Adrenal gland (tissue), 12 donors: Measurements from ENCODE around the gene NEGR1. TPM values are rescaled to one million over a fixed set of nuclear protein-coding genes. Genes with fewer than 3 reads are reported as not detected.
"Not testable (repeated sequence)": the region's sequence is repeated elsewhere in the genome, so short reads cannot be mapped to it uniquely, and the experiment has no call there.

Experiments
- DNase-seq, 7 donors: peaks; one replicate each; pipeline ENCODE4 v3.0.0-alpha.2; 2019 to 2020
- H3K27ac ChIP-seq, 5 donors: fragments of 200-600 bp; sonication (generic) in 4 of 5; 1 replicate in 3 of 5; 2 replicates in 2 of 5; pipeline versions ENCODE4 v1.5.1 to v1.8.0; 2016 to 2020; ENCODE audit warnings: mild to moderate bottlenecking in 1 of 5
- H3K27me3 ChIP-seq: fragments of 200-600 bp; 2 replicates; pipeline ENCODE4 v1.8.0; 2021
- H3K36me3 ChIP-seq, 2 donors: fragments of 200-600 bp; replicated peaks in 1 of 2; 1 replicate in 1 of 2; 2 replicates in 1 of 2; pipeline versions ENCODE4 v1.5.1 to v1.8.0; 2018 to 2022
- H3K4me1 ChIP-seq, 2 donors: fragments of 200-600 bp; replicated peaks in 1 of 2; 1 replicate in 1 of 2; 2 replicates in 1 of 2; pipeline versions ENCODE4 v1.5.1 to v1.8.0; 2018 to 2021
- H3K4me3 ChIP-seq, 4 donors: fragments of 200-600 bp; sonication (generic) in 3 of 4; one replicate each; pipeline ENCODE4 v1.5.1; 2016 to 2018
- H3K9me3 ChIP-seq, 3 donors: fragments of 200-600 bp; sonication (generic) in 1 of 3; replicated peaks in 1 of 3; 1 replicate in 2 of 3; 2 replicates in 1 of 3; pipeline versions ENCODE4 v1.5.1 to v1.8.0; 2016 to 2021
- CTCF ChIP-seq, 6 experiments: fragments of 450-650 bp in 4 of 6; fragments of 200-600 bp in 2 of 6; sonication (generic) in 1 of 6; IDR thresholded peaks; 1 replicate in 5 of 6; 2 replicates in 1 of 6; pipeline versions ENCODE4 v1.5.1 to v1.8.0; 2016 to 2021; ENCODE audit warnings: antibody characterized with exemption in 6 of 6, mild to moderate bottlenecking in 2 of 6, moderate library complexity in 1 of 6
- POLR2A ChIP-seq, 2 donors: fragments of 450-650 bp; IDR thresholded peaks; one replicate each; pipeline ENCODE4 v1.6.1; 2017; ENCODE audit warnings: antibody characterized with exemption in 2 of 2, mild to moderate bottlenecking in 2 of 2, moderate library complexity in 1 of 2
- WGBS, 4 donors: extraction: QIAGEN DNeasy Blood & Tissue Kit in 2 of 4; methylation state at CpG; one replicate each; pipeline versions ENCODE4 v1.1.5 to v1.1.7; 2013 to 2017; 5-methylcytosine and 5-hydroxymethylcytosine counted together
- intact Hi-C, 2 donors: fragments of 100-400 bp; cut with DNase I; formaldehyde crosslinking; loops; one replicate each; pipeline versions ENCODE4 v1.14.1 to v1.15.0; 2022 to 2023
- polyA plus RNA-seq, 3 donors: library from polyadenylated mRNA; stranded (reverse); fragments of 200-250 nt in 2 of 3; fragments of 350-450 nt in 1 of 3; fragmentation: Illumina TruSeq in 1 of 3; extraction: RNeasy Lipid Tissue Mini Kit (QIAGEN cat#74804) in 1 of 3; gene quantifications; one replicate each; pipeline ENCODE4 v1.2.3, GENCODE V29; 2013 to 2014
- total RNA-seq, 9 donors: library from RNA; depleted of rRNA in 4 of 9; stranded (reverse); fragments of >200 nt in 4 of 9; fragments of 120-200 nt in 1 of 9; fragmentation: NEBNext Ultra II Directional in 1 of 9; extraction: Animal tissue kit (Norgen Biotek cat#: 25700) in 1 of 9; gene quantifications; one replicate each; pipeline versions ENCODE4 v1.1.0 to v1.2.4, GENCODE V29; 2013 to 2023
- donor health status: healthy with polysubstance abuse.
- donor health status: Bipolar disorder and iron deficiency.
- donor health status: DM: yes; HTN: yes; CAD: no.
- donor health status: DM: no; HTN: no; CAD: no.
- donor health status: DM: no; HTN: no; CAD: no.
- donor health status: DM: yes; HTN: yes; CAD: no.

Gene NEGR1
- total and polyA plus RNA-seq, 12 donors, result 1.1 to 7.4 (median 4.0) TPM

GRCh38 chr1:72253132-72253531 lies 29.2 kb downstream of the NEGR1 start:
- Histone ChIP-seq H3K9me3 (no peaks in the 10 kb centered on the region), H3K36me3 (no peaks in the 10 kb centered on the region), H3K27me3 (no peaks in the 10 kb centered on the region), H3K27ac (no peak overlapping the region), H3K4me3 (no peak overlapping the region), H3K4me1 (no peaks in the 10 kb centered on the region)
- no peak for DNase-seq
- intact Hi-C loops, result no loop called here
- TF ChIP-seq POLR2A (IDR thresholded peaks at IDR 0.05) (no peak), CTCF (IDR thresholded peaks at IDR 0.05) (no peak)

- TF ChIP-seq CTCF (IDR thresholded peaks at IDR 0.05) (no peak), POLR2A (IDR thresholded peaks at IDR 0.05) (no peak)
- intact Hi-C loops, result no loop called here
- H3K4me3 ChIP-seq, result no peak overlapping the region
- no peak for DNase-seq
- no peaks in the 10 kb centered on the region for H3K9me3 ChIP-seq
- no peaks in the 10 kb centered on the region for H3K27me3 ChIP-seq
- H3K27ac ChIP-seq, result no peak overlapping the region
- WGBS, 4 donors, result 87 to 96% (median 90%) methylated on average over 1 of the region's 1 CpG
- no peaks in the 10 kb centered on the region for H3K36me3 ChIP-seq
- H3K4me1 ChIP-seq, result no peaks in the 10 kb centered on the region
These were observed 40.9 kb downstream of the NEGR1 start for GRCh38 chr1:72241397-72241796.

- H3K9me3 ChIP-seq, H3K27me3 ChIP-seq, intact Hi-C loops, H3K36me3 ChIP-seq, H3K27ac ChIP-seq, DNase-seq, H3K4me3 ChIP-seq, H3K4me1 ChIP-seq: not testable (repeated sequence)
These were observed 46.4 kb downstream of the NEGR1 start for GRCh38 chr1:72235931-72236330.

GRCh38 chr1:72235062-72235461 lies 47.3 kb downstream of the NEGR1 start:
- H3K4me3 ChIP-seq, result no peak overlapping the region
- H3K27ac ChIP-seq, result no peak overlapping the region
- intact Hi-C loops, result no loop called here
- H3K36me3 ChIP-seq, result no peaks in the 10 kb centered on the region
- WGBS, 4 donors, result 67 to 82% (median 72%) methylated on average over 7 of the region's 7 CpGs
- DNase-seq, result no peak
- H3K4me1 ChIP-seq, result no peaks in the 10 kb centered on the region
- TF ChIP-seq POLR2A (IDR thresholded peaks at IDR 0.05) (no peak), CTCF (IDR thresholded peaks at IDR 0.05) (no peak)
- no peaks in the 10 kb centered on the region for H3K27me3 ChIP-seq
- H3K9me3 ChIP-seq, result no peaks in the 10 kb centered on the region

- WGBS, 4 donors, result 59 to 81% (median 65%) methylated on average over 1 of the region's 1 CpG
These were observed 51.6 kb downstream of the NEGR1 start for GRCh38 chr1:72230746-72231145.

More at GRCh38 chr1:72230746-72231145, 51.6 kb downstream of the NEGR1 start:
- intact Hi-C loops, result no loop called here
- Histone ChIP-seq H3K36me3 (no peaks in the 10 kb centered on the region), H3K27ac (no peak overlapping the region), H3K4me1 (no peaks in the 10 kb centered on the region), H3K4me3 (no peak overlapping the region), H3K27me3 (no peaks in the 10 kb centered on the region), H3K9me3 (no peaks in the 10 kb centered on the region)
- no peak for DNase-seq
- TF ChIP-seq CTCF (IDR thresholded peaks at IDR 0.05), result no peak
- no peak for TF ChIP-seq POLR2A (IDR thresholded peaks at IDR 0.05)
